HepG2 (cell line): Measurements from ENCODE around the gene PHF19. TPM values are rescaled to one million over a fixed set of nuclear protein-coding genes. Genes with fewer than 3 reads are reported as not detected.
A peak's percentile ranks its signal among the peaks of the same experiment; 100 is the strongest.

Experiments used
- AGO1 ChIP-seq: fragments of 200-400 bp; formaldehyde crosslinking; IDR thresholded peaks from 2 replicates; pipeline ENCODE4 v1.6.1; 2017; ENCODE audit warnings: mild to moderate bottlenecking, low read depth, low read length, moderate library complexity; ENCODE audit not compliant: poor library complexity, severe bottlenecking
- E2F1 ChIP-seq: sonication (generic); formaldehyde crosslinking; IDR thresholded peaks from 2 replicates; pipeline ENCODE4 v1.5.0; 2020; ENCODE audit warnings: missing genetic modification reagents
- E2F5 ChIP-seq: sonication (generic); formaldehyde crosslinking; conservative IDR thresholded peaks from 2 replicates; pipeline ENCODE4 v1.4.0; 2020; ENCODE audit warnings: missing genetic modification reagents
- ELF3 ChIP-seq: IDR thresholded peaks from 2 replicates; pipeline ENCODE4 v1.6.1; 2016; ENCODE audit warnings: missing genetic modification reagents, missing compliant biosample characterization
- ESRRA ChIP-seq: sonication (generic); formaldehyde crosslinking; IDR thresholded peaks from 2 replicates; pipeline ENCODE4 v1.5.1; 2020; ENCODE audit warnings: mild to moderate bottlenecking, low read depth, missing genetic modification reagents
- HNRNPUL1 ChIP-seq: fragments of 200-400 bp; formaldehyde crosslinking; IDR thresholded peaks from 2 replicates; pipeline ENCODE4 v1.6.1; 2017; ENCODE audit warnings: low read depth, mild to moderate bottlenecking, low read length, moderate library complexity
- KDM4B ChIP-seq: sonication (generic); formaldehyde crosslinking; IDR thresholded peaks from 2 replicates; pipeline ENCODE4 v1.4.0; 2020; ENCODE audit warnings: missing genetic modification reagents
- MEIS1 ChIP-seq: sonication (generic); formaldehyde crosslinking; IDR thresholded peaks from 2 replicates; pipeline ENCODE4 v1.9.0; 2021; ENCODE audit warnings: mild to moderate bottlenecking, missing genetic modification reagents, moderate library complexity, borderline replicate concordance
- RXRA ChIP-seq: sonication (generic); formaldehyde crosslinking; IDR thresholded peaks from 2 replicates; pipeline ENCODE4 v1.5.1; 2020; ENCODE audit warnings: missing genetic modification reagents
- TBX2 ChIP-seq: sonication (generic); formaldehyde crosslinking; IDR thresholded peaks from 2 replicates; pipeline ENCODE4 v1.5.0; 2020; ENCODE audit warnings: missing genetic modification reagents, mild to moderate bottlenecking, borderline replicate concordance
- THAP7 ChIP-seq: sonication (generic); formaldehyde crosslinking; IDR thresholded peaks from 2 replicates; pipeline ENCODE4 v1.8.1; 2023; ENCODE audit warnings: mild to moderate bottlenecking, missing genetic modification reagents
- YEATS4 ChIP-seq: sonication (generic); formaldehyde crosslinking; IDR thresholded peaks from 2 replicates; pipeline ENCODE4 v1.4.0; 2020; ENCODE audit warnings: missing genetic modification reagents, borderline replicate concordance
- ZFP1 ChIP-seq: IDR thresholded peaks from 2 replicates; pipeline ENCODE4 v1.6.1; 2016
- ZMYM4 ChIP-seq: sonication (generic); formaldehyde crosslinking; IDR thresholded peaks from 2 replicates; pipeline ENCODE4 v1.8.1; 2023; ENCODE audit warnings: mild to moderate bottlenecking, missing genetic modification reagents
- ZNF18 ChIP-seq: sonication (generic); formaldehyde crosslinking; IDR thresholded peaks from 2 replicates; pipeline ENCODE4 v1.8.0; 2022; ENCODE audit warnings: mild to moderate bottlenecking, missing genetic modification reagents; ENCODE audit not compliant: insufficient replicate concordance
- ZNF280B ChIP-seq: sonication (generic); formaldehyde crosslinking; IDR thresholded peaks from 2 replicates; pipeline ENCODE4 v1.5.0; 2020; ENCODE audit warnings: missing genetic modification reagents, mild to moderate bottlenecking, borderline replicate concordance
- ZNF441 ChIP-seq: sonication (generic); formaldehyde crosslinking; IDR thresholded peaks from 2 replicates; pipeline ENCODE4 v1.7.0; 2021; ENCODE audit warnings: missing genetic modification reagents, borderline replicate concordance
- ZNF672 ChIP-seq: sonication (generic); formaldehyde crosslinking; IDR thresholded peaks from 2 replicates; pipeline ENCODE4 v1.8.1; 2022; ENCODE audit warnings: missing genetic modification reagents
- ZNF777 ChIP-seq: sonication (generic); formaldehyde crosslinking; IDR thresholded peaks from 2 replicates; pipeline ENCODE4 v1.4.0; 2020; ENCODE audit warnings: missing genetic modification reagents
- polyA plus RNA-seq, 8 experiments: library from polyadenylated mRNA; depleted of rRNA in 3 of 8; stranded (reverse) in 7 of 8; unstranded in 1 of 8; fragments of >200 nt; fragmentation: Illumina TruSeq in 4 of 8; extraction: Trizol in 4 of 8; gene quantifications; 2 replicates each; pipeline versions ENCODE4 v1.2.1 to v1.2.3, GENCODE V29; 2011 to 2016; ENCODE audit warnings: low read depth in 4 of 8, missing spikeins in 1 of 8, mixed read lengths in 1 of 8; ENCODE audit not compliant: insufficient read depth in 1 of 8
- total RNA-seq, 5 experiments: library from RNA; depleted of rRNA; stranded (reverse); fragments of >200 nt; fragmentation: Illumina TruSeq; extraction: Trizol; gene quantifications; 2 replicates each; pipeline ENCODE4 v1.2.3, GENCODE V29; 2016; ENCODE audit warnings: low read depth in 1 of 5

PHF19 gene
- total and polyA plus RNA-seq, 2 of the 13 experiments (the other 11 are each of a cell fraction or from before 2014, with no cell fraction given), result 29.7 to 41.3 TPM

- TF ChIP-seq ZNF18 (no peak), HNRNPUL1 (no peak), ZMYM4 (peak; percentile 72), ZFP1 (CRISPR knock-in tag) (no peak), YEATS4 (peak; percentile 78; the same call in 1 of the 2 replicates), MEIS1 (peak; percentile 67; the same call in 1 of the 2 replicates), KDM4B (CRISPR knock-in tag) (0 out of 2 replicates have a peak, but pooled peaks have one; percentile 55), TBX2 (CRISPR knock-in tag) (peak; percentile 76), THAP7 (CRISPR knock-in tag) (no peak), ELF3 (peak; percentile 41; the same call in 1 of the 2 replicates), ZNF777 (CRISPR knock-in tag) (peak; percentile 11; the same call in 1 of the 2 replicates), ESRRA (CRISPR knock-in tag) (no peak), RXRA (CRISPR knock-in tag) (0 out of 2 replicates have a peak, but pooled peaks have one; percentile 36), E2F5 (CRISPR knock-in tag) (0 out of 2 replicates have a peak, but pooled peaks have one; percentile 12), AGO1 (no peak), ZNF441 (CRISPR knock-in tag) (no peak), ZNF672 (CRISPR knock-in tag) (no peak), E2F1 (peak; percentile 84), ZNF280B (CRISPR knock-in tag) (no peak)
Measured at GRCh38 chr9:120877276-120878034, 467 bp upstream of the PHF19 start (continued).
